GM18858 (cell line): Measurements from ENCODE around the gene MOB2.

ENCODE experiments used
- ATAC-seq: cut with Tn5 transposase; IDR thresholded peaks from one replicate; pipeline ENCODE4 v1.9.1; 2021; ENCODE audit not compliant: unreplicated experiment

The MOB2 gene

DNA sequence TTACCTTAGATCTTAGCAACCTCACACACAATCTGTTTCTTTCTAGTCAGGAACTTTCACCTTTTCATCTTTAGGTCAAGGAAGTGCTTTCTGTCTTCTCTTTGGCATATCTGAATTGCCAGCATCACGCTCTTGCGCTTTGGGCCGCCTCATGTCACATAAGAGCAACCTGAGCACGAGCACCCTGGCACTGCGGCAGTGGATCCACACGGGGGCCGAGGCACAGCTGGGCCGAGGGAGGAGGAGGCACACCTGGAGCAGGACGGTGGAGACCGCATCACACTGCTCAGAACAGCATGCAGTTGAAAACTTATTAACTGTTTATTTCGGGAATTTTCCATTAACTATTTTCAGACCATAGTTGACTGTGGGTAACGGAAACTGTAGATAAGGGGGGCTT lies 10.7 kb downstream of the MOB2 start:
- no peak for ATAC-seq

DNA sequence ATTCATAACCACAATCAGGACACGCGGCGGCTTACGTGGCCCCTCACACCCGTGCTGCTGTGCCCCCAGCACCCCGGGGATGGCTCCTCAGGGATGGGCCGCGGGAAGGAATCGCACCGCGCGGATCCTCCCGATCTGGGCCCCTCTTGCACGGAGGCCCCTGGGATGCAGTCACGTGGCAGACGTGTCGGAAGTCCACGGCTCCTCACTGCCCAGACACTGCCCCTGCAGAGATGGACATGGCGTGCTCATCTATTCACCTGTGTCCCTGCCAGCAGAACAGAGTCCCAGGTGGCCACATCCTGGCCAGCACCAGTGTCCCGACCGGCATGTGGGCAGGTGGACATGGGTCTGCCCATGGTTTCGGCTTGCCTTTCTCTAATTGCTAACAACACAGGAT lies 12.8 kb downstream of the MOB2 start:
- ATAC-seq = no peak

DNA sequence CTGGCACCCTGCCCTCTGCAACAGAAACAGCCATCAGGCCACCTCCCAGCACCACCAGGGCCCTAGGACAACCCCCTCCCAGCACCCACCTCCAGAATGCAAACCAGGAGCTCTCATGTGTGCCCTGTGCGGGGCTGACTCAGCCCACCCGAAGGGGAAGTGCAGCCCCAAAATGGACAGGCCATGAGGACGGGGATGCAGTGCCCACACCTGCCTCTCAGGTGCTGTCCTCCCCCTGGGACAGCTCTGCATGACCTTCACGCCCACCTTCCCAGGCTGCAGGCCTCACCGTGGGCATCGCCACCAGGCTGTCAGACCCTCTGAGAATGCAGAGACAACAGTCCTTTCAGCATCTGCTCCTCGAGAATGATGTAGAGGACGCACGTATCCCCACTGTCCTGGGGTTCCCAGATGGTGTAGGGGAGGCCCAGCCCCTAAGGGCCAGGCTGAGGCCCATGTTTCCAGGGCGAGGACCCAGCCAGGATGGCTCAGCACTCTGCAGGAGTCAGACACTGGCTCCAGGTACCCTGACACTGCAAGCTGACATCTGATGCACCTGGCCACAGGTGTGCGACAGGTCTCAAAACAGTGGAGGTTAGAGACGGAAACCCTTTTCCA lies 13.5 kb downstream of the MOB2 start:
- ATAC-seq = no peak

DNA sequence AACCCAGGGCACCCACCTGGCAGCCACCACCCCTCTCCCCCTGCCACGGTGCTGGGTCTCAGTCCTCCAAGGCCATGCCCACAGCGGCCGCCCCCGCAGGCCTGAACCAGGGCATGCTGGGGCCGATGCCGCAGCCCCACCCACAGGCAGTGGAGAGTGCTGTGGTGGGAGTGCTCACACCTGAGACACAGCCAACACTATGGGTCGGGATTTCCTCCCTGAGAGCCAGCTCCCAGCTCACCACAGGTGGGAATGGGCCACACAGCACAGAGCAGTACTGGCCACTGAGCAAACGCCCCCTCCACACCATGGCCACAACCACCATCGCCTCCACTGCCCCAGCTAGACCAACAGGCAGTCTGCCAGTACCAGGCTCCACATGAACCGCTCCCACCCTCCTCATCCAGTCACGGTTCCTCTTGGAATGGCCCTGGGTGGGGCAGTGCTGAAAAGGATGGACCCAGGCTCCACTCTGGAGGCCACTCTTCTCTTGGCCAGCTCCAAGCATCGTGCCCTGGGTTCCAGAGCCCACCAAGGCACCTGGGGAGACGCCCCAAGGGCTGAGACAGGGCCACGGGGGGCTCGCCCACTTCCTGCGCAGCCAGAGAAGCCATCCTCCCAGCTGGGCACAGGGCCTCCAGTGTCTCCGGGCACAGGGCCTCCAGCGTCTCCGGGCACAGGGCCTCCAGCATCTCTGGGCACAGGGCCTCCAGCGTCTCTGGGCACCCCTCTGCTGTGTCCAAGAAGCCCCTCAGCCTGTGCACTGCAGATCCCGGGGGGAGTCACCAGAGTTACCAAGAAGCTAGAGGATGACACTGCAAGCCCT lies 14.2 kb downstream of the MOB2 start:
- no peak for ATAC-seq

DNA sequence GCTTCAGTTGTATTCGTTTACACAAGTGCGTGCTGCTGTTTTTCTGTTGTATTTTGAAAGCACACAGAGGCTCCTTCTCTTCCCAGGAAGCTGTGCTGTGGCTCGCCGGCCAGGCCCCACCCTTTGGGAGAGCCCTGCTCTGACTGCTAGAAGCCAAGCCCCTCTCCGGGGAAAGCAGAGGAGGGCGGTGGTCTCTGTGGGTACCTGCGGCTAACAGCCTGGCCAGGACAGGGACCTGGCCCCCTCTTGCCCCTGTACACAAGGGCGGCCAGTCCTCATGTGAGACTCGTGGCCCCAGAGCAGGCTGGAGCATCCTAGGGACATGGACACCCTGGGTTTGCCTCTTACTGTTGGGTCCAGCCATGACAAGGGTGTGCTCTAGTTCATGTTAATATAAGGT lies 14.8 kb downstream of the MOB2 start:
- ATAC-seq = no peak

DNA sequence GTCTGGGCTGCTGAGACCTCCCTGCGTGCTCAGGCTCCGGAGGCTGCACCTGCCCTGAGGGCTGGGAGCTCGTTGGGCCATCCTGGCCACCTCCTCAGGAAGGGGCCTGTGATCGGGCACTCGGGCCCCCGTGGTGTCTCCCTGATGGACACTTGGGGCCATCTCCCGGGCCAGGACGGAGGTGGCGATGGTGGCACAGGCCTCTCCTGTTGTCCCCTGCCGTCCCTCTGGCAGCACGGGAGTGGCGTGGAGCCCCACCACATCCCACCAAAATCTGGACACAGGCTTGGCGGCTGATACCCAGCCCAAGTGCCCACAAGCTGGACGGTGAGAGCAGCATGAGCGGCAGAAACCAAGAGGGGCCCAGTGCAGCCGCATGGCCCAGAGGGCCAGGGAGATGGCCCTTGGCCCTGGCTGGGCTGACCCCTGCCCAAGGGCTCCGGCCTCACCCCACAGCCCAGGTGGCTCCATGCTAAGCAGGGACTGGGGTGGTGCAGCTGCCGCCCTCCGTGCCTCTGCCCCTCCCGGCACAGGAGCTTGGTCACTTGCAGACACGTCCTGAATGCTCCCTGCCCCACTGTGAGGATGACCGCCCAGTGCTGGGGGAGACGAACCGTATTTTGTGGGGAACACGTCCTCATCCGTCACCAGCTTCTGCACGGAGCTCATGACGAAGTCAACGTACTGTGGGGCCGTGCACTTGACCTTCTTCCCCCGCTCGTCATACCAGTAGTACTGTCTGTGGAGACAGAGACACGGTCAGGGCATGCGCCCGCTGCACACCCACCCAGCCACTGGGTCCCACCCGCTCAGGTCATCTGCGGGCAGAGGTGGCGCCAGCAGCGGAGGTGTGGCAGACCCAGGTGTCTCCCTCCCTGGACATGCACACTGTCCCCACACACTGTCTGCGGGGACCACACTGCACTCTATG lies 15.6 kb downstream of the MOB2 start:
- ATAC-seq = no peak

DNA sequence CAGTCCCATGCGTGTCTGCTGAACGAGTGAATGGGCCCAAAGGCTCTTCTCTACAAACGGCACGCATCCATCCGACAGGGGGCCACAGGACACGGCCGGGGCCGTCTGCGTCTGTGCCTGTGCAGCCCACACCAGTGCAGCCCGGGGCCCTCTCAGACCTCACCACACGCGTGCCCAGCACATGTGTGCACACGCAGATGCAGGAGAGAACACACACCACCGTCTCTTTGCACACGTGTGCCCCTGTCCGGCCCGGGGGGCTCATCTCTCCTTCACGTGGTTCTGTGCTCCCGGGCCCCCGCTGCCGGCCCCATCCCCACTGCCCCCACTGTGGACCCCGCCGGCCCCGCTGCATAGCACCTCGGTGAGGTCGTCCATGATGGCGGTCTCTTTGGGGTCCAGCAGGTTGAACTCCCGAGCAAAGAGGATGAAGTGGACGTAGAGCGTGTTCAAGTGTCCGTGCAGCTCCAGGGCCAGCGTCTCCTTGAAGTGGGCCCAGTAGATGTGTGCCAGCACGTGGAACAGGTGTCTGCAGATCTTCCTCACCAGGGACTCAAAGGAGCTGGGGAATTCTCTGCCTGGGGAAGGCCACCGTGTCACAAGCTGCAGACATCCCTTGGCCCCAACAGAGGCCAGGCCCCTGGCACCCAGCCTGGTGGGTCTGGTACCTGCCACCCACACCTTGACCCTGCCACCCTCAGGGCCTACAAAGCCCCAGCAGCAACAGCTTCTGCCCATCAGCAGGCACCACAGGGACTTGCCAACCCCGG lies 16.5 kb downstream of the MOB2 start:
- no peak for ATAC-seq

DNA sequence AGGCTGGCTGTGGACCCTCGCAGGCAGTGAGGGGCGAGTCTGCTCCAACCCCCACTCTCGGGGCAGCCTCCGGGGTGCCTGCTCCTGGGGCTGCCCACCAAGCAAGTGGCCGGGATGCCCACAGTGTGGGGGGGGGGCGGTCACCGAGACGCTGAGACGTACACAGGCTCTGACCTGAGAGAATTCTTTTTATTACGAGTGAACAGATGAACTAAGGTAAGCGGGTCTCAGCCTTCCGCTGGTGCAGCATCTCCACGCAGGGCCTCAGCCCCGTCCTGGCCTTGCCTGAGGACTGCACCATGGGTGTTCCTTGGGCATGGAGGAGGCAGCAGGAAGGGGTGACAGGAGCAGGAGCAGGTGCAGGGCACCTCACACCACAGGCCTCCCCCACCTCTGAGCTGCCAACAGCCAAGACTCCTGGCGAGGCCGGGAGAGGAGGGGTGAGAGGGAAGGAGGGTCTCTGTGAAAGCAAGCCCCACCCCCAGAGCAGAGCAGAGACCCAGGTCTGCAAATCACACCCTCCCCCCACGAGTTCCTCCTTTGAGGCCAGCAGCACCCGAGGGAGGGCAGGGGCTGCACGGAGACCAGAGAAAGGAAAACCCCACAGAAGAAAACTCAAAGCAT lies 17.2 kb downstream of the MOB2 start:
- ATAC-seq = no peak

DNA sequence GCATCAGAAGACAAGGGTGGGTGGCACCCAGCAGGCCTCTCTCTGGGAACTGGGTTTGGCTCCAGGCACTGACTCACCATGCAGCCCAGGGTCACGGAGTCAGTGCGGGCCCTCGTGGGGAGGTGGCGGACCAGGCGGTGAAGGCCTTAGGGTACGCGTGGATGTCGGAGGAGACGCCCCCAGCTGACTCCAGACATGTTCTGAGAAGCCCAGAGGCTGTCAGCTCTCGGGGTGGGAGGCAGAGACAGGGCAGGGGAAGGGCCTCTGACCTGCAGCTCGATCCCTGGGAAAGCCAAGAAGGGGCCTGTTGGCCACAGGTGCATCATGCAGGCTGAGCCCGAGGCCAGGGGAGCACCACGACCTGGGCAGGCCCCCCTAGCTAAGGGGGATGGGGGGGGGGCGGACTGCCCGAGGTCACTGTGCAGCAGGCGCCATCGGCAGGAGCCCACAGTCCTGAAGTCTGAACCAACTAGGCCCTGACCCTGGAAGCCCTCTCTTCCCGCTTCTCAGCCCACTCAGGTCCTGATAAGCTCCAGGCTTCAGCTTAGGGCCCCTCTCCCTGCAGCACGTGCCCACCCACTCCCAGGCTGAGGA lies 18.0 kb downstream of the MOB2 start:
- ATAC-seq = no peak

DNA sequence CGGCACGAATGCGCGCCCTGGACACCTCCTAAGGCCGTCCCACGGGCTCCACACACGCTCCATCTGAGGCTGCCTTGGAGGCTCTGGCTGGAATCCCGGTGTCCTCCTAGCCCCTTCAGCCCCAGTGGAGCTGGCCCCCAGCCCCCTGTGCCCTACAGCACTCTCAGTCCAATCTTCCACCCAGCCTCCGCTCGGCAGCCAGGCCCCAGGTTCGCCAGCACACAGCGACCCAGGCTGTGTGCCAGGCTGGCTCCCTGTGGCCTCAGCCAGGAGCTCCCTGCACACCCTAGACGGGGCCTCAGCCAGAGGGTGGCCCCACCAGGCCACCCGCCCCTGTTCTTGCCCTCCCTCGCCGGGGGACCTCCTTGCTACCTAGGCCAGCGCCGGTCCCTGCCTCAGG lies 18.6 kb downstream of the MOB2 start:
- no peak for ATAC-seq

DNA sequence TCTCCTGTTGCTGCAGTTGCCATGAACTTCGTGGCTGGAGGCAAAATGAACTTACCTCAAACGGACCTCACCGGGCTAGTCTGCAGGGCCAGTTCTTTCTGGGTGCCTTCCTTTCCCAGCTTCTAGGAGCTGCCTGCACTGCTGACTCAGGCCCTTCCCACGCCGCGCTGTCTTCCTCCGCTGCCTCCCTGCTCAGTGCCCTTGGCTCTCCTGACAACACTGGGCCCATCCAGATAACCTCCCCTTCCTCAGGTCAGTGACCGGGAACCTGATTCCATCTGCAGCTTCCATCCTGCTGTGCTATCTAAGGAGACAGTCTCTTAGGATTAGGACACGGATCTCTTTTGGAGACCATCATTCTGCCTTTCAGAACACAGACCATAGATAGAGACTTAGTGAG lies 19.3 kb downstream of the MOB2 start:
- ATAC-seq = no peak

DNA sequence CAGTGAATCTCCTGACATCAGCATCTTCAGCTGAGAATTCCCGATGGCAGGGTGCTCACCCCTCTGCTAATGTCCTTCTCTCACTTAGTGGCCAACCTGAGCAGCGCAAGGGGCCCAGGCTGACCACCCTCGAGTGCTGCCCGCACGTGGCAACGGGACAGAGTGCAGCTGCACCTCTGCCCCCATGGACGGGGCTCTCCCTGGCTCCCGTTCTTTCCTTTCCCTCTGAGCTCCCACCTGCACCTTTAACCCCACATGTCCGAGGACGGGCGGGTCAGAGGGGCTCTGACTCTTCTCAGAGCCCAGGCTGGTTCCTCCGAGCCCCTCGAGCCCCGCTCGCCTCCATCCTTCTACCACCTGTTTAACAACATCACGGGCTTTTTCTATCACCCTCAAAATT lies 19.8 kb downstream of the MOB2 start:
- ATAC-seq = no peak

DNA sequence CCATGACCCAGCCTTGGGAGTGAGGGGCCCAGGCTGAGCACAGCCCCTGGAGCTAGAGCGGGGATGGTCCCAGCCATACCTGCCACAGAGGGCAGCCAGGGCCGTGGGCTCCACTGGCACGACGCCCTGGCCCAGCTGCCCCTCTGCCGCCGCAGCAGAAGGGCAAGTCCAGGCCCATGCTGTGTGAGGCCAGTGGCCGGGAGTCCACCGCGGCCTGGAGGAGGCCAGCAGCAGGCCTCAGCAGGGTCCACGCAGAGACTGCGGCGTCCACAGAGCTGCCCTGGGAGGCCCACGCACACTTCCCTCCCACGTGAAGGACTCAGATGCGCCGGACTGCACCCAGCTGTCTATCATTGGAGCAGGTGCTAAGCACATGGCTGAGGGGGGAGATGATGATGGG lies 23.5 kb downstream of the MOB2 start:
- ATAC-seq = no peak

DNA sequence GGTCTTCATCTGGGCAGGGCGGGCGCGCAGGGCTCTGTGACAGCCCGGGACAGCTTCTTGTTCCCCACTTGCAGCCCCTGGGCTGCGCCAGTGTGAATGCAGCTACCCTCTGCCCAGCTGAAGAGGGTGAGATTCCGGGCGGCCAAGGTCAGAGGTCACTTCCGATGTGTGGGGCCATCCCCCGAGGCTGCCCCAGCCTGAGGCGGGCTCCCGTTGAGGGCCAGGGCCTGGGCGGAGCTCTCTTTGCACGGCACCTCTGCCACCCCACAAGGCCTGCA lies 23.9 kb downstream of the MOB2 start:
- no peak for ATAC-seq

DNA sequence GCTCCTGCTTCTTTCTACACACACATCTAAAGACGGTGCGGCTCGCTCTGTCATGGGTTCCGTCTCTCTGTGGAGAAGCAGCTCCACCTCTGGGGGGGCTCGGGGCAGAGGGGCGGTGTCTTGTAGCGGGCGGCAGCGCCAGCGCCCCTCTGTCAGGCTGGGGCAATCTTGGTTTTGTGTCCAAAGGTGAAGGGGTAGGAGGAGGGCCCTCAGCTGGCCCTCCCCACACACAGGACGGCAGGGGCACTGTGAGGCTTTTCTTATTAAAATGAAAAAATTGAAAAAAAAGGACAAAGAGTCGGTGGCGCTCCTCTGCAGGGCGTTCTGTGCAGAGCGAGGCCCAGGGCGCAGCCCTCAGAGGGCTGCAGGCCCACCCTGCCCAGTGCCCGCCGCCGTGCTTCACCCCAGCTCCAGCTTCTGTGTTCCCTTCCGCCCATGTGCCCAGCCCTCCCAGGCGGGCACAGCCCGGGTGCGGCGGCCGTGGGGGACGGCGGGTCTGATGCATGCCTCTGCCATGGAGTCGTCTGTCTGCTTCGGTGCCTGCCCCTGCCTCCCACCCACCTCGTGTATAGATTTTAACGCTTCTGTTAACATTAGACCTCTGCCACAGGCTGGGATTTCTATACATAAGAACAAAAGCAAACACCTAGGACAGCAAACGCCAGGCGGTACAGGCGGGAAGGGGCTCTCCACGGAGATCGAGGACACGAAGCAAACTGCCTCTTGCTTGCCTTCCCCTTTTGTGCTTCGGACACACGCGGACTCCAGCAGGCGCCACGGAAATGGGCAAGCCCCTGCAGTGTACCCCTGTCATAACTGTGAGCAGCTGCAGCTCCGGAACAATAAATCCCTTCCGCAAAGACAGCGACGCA lies 24.5 kb downstream of the MOB2 start:
- ATAC-seq = no peak

DNA sequence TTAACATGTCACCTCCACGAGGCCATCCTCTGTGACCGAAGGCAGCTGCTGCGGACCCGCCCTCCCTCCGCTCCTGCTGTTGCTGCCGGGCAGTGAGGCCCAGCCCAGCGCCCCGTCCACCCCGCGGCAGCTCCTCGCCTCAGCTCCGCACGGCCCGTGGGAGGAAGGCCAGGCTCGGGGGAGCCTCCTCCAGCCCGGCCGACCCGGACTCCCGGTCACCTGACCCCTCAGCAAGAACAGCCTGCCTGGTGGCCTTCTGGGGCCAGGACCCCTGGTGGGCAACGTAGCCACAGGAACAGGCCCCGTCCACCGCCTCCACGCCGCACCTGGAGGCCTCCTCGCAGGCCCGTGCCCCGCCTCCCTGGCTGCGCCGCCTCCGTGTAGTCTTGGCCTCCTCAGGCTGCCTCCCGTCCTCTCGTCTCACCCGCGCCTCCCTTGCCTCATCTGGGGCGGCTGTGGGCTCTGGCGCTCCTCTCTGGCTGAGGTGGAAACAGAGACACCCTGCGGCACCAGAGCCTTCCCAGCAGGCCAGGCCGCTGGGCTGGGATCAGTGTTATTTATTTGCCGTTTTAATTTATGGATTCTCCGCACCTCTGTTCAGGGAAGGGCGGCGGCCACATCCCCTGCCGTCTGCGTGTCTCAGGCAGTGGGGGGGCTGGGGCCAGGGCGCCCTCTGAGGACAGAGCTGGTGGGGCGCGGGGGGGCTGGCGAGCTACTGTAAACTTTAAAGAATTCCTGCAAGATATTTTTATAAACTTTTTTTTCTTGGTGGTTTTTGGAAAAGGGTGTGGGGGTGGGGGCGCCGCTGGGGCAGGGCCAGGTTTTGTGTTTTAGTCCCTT lies 25.4 kb downstream of the MOB2 start:
- ATAC-seq = no peak

DNA sequence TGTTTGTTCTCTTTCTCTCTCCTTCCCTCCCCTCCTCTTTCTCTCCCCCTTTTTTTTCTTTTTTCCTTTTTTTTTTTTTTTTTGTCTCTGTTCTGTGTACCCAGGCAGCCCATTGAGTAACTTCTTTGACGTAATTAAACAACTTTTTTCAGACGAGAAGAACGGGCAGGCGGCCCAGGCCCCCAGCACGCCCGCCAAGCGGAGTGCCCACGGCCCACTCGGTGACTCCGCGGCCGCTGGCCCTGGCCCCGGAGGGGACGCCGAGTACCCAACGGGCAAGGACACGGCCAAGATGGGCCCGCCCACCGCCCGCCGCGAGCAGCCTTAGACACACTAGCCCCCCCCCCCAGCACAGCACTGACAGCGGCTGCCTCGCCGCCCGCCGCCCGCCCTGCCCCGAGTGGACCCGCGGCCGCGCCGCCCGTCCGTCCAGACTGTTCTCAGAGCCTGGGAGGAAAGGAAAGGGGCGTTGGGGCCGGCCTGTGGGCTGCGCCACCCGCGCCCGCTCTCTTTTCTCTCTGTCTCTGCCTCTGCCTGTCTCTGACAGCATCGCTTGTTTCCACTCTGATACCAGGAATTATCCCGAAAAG lies 26.1 kb downstream of the MOB2 start:
- no peak for ATAC-seq

DNA sequence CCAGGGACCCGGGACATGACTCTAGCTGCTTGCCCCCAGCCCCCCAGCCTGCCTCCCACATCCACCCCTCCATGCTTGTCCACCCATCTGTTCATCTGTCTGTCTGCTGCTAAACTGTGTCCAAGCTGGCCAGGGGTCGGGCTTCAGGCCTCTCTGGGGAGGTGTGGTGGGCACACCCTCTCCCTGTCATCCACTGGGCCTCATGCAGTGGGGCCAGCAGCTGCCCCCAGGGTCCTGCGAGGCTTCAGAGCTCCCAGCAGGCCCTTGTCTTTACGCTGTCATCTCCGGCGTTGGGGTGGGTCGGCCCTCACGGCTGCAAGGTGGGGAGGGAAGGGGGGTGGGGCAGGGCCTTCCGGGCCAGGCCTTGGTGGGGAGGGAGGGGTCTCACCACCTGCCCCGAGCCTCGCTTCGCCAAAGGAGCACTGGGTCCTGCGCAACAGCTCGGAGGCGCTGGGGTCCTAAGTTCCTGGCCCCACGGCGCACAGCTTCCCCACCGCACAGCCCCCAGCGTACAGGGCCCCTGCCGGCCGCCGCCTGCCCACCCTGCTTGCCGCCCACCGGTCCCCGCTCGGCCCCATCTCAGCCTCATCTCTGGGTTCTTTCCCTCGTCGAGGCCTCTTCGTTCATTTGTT lies 26.7 kb downstream of the MOB2 start:
- no peak for ATAC-seq
